Esophagus squamous epithelium (tissue), 5 donors: ENCODE data around the gene FURIN. TPM values are rescaled to one million over a fixed set of nuclear protein-coding genes. Genes with fewer than 3 reads are reported as not detected.
A peak's percentile ranks its signal among the peaks of the same experiment; 100 is the strongest.

Experiments
- DNase-seq: peaks from one replicate; lab custom pipeline; 2025; lab: John Stamatoyannopoulos, UW
- H3K27ac ChIP-seq, 4 donors: fragments of 200-600 bp; sonication (generic); one replicate each; pipeline ENCODE4 v1.5.1; 2016 to 2019; ENCODE audit warnings: mild to moderate bottlenecking in 1 of 4
- H3K27me3 ChIP-seq, 4 donors: fragments of 200-600 bp; sonication (generic); 1 replicate in 3 of 4; 2 replicates in 1 of 4; pipeline versions ENCODE4 v1.5.1 to v1.6.0; 2017 to 2021; ENCODE audit warnings: antibody characterized with exemption in 1 of 4
- H3K36me3 ChIP-seq, 3 donors: fragments of 200-600 bp; sonication (generic); one replicate each; pipeline ENCODE4 v1.5.1; 2016 to 2019
- H3K4me1 ChIP-seq, 3 donors: fragments of 200-600 bp; sonication (generic); one replicate each; pipeline ENCODE4 v1.5.1; 2017 to 2019
- H3K4me3 ChIP-seq, 4 donors: fragments of 200-600 bp; sonication (generic); 1 replicate in 3 of 4; 2 replicates in 1 of 4; pipeline ENCODE4 v1.5.1; 2016 to 2019; ENCODE audit warnings: mild to moderate bottlenecking in 2 of 4, moderate library complexity in 1 of 4
- H3K9me3 ChIP-seq, 3 donors: fragments of 200-600 bp; sonication (generic); one replicate each; pipeline ENCODE4 v1.5.1; 2016 to 2019
- CTCF ChIP-seq, 6 experiments: fragments of 450-650 bp in 4 of 6; fragments of 200-600 bp in 2 of 6; sonication (generic) in 2 of 6; IDR thresholded peaks; one replicate each; pipeline ENCODE4 v1.5.1; 2016 to 2019; ENCODE audit warnings: antibody characterized with exemption in 6 of 6, mild to moderate bottlenecking in 4 of 6, moderate library complexity in 4 of 6
- POLR2A ChIP-seq, 4 donors: fragments of 450-650 bp; IDR thresholded peaks; one replicate each; pipeline ENCODE4 v1.6.1; 2017; ENCODE audit warnings: antibody characterized with exemption in 4 of 4, mild to moderate bottlenecking in 4 of 4, moderate library complexity in 3 of 4
- WGBS, 2 donors: methylation state at CpG; one replicate each; pipeline ENCODE4 v1.1.5; 2018; 5-methylcytosine and 5-hydroxymethylcytosine counted together
- intact Hi-C: fragments of 100-400 bp; cut with DNase I; formaldehyde crosslinking; loops from one replicate; pipeline ENCODE4 v1.15.0; 2022
- total RNA-seq, 4 donors: library from RNA; depleted of rRNA; stranded (reverse); fragments of >200 nt; gene quantifications; one replicate each; pipeline ENCODE4 v1.1.0, GENCODE V29; 2016
- donor health status: DM: yes; HTN: yes; CAD: no.

The FURIN gene
- total RNA-seq, 4 donors from 2014 or later: 27.7 to 43.3 (median 38.5) TPM

GRCh38 chr15:90860942-90861675, 7.3 kb upstream of the FURIN start:
- TF ChIP-seq POLR2A (IDR thresholded peaks at IDR 0.05): no peak
- TF ChIP-seq CTCF (IDR thresholded peaks at IDR 0.05): no peak
- intact Hi-C loops: no loop called here
- Histone ChIP-seq H3K9me3 (no peaks in the 10 kb centered on the region), H3K27me3 (peaks cover 0 to 30% (median 0%) of the 10 kb centered on the region in 4 donors), H3K4me3 (no peak overlapping the region), H3K27ac (peak overlapping the region in 1 of 4 donors; percentile 44), H3K36me3 (no peaks in the 10 kb centered on the region), H3K4me1 (peaks cover 11 to 52% (median 25%) of the 10 kb centered on the region in 3 donors)
- 27 to 51% methylated on average over 14 of the region's 14 CpGs for WGBS, 2 donors
- no peak for DNase-seq

GRCh38 chr15:90862487-90862886, 5.9 kb upstream of the FURIN start:
- Histone ChIP-seq H3K9me3 (no peaks in the 10 kb centered on the region), H3K4me1 (peaks cover 16 to 66% (median 35%) of the 10 kb centered on the region in 3 donors), H3K36me3 (no peaks in the 10 kb centered on the region), H3K4me3 (no peak overlapping the region), H3K27ac (peak overlapping the region in 1 of 4 donors; percentile 52), H3K27me3 (peaks cover 0 to 24% (median 0%) of the 10 kb centered on the region in 4 donors)
- intact Hi-C loops: no loop called here
- no peak for DNase-seq
- 90 to 92% methylated on average over 6 of the region's 6 CpGs for WGBS, 2 donors
- TF ChIP-seq POLR2A (IDR thresholded peaks at IDR 0.05) (no peak), CTCF (IDR thresholded peaks at IDR 0.05) (no peak)

GRCh38 chr15:90862964-90863778, 5.2 kb upstream of the FURIN start:
- H3K27ac ChIP-seq: peak overlapping the region in 3 of 4 donors; percentile 40 to 52 (median 43)
- peaks cover 0 to 17% (median 0%) of the 10 kb centered on the region in 4 donors for H3K27me3 ChIP-seq
- H3K4me3 ChIP-seq: no peak overlapping the region
- no peak for DNase-seq
- H3K36me3 ChIP-seq: no peaks in the 10 kb centered on the region
- TF ChIP-seq POLR2A (IDR thresholded peaks at IDR 0.05): no peak
- no peak for TF ChIP-seq CTCF (IDR thresholded peaks at IDR 0.05)
- intact Hi-C loops: no loop called here
- no peaks in the 10 kb centered on the region for H3K9me3 ChIP-seq
- WGBS, 2 donors: 35 to 67% methylated on average over 2 of the region's 5 CpGs
- peaks cover 16 to 73% (median 42%) of the 10 kb centered on the region in 3 donors for H3K4me1 ChIP-seq

- intact Hi-C loops: no loop called here
- peak overlapping the region in 3 of 4 donors; percentile 40 to 47 (median 43) for H3K27ac ChIP-seq
These were observed 4.4 kb upstream of the FURIN start for GRCh38 chr15:90863987-90864386.

More at GRCh38 chr15:90863987-90864386, 4.4 kb upstream of the FURIN start:
- peaks cover 22 to 81% (median 48%) of the 10 kb centered on the region in 3 donors for H3K4me1 ChIP-seq
- DNase-seq: no peak
- H3K36me3 ChIP-seq: no peaks in the 10 kb centered on the region
- no peaks in the 10 kb centered on the region for H3K9me3 ChIP-seq
- no peak for TF ChIP-seq POLR2A (IDR thresholded peaks at IDR 0.05)
- no peak for TF ChIP-seq CTCF (IDR thresholded peaks at IDR 0.05)
- peaks cover 0 to 12% (median 0%) of the 10 kb centered on the region in 4 donors for H3K27me3 ChIP-seq
- no peak overlapping the region for H3K4me3 ChIP-seq
- WGBS, 2 donors: 56 to 64% methylated on average over 4 of the region's 4 CpGs
